HG02588 (cell line): Measurements from ENCODE around the gene RHBDD1.

Source experiments
- ATAC-seq: cut with Tn5 transposase; IDR thresholded peaks from one replicate; pipeline ENCODE4 v1.9.1; 2021; ENCODE audit warnings: mild to moderate bottlenecking, moderate library complexity; ENCODE audit not compliant: unreplicated experiment

Gene RHBDD1

DNA sequence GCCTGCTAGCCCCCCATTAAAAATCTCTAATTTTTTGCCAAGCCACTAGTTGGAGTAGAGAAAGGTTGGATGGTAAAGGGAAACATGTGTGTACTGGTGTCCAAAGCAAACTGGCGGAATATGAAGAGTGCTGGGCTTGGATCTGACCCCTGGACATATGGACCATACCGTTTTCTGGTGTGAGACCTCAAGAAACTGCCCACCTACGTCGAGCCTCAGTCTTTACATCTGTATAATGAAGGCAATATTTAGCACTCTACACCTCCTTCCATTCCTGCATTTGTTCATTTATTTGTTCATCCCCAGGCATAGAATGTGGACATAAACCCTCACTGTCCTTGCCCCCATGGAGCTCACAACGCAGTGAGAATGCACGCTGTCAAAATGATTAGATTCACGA, 142.4 kb downstream of the RHBDD1 start:
- no peak for ATAC-seq

DNA sequence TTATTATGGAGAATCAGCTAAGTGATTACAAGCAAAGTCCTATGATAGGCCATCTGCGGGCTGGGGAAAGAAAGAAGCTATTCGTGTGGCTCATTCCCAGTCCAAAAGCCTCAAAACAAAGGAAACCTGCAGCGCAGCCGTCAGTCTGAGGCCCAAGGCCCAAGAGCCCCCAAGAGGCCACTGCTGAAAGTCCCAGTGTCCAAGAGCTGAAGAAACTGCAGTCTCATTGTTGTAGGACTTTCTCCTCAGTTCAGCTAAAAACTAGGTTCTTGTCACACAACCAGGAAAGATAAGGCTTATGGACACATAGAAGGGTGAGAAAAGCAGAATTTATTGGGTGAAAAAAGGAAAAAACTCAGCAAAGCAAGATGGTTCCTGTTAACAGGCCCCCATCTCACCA, 143.2 kb downstream of the RHBDD1 start:
- ATAC-seq = no peak

DNA sequence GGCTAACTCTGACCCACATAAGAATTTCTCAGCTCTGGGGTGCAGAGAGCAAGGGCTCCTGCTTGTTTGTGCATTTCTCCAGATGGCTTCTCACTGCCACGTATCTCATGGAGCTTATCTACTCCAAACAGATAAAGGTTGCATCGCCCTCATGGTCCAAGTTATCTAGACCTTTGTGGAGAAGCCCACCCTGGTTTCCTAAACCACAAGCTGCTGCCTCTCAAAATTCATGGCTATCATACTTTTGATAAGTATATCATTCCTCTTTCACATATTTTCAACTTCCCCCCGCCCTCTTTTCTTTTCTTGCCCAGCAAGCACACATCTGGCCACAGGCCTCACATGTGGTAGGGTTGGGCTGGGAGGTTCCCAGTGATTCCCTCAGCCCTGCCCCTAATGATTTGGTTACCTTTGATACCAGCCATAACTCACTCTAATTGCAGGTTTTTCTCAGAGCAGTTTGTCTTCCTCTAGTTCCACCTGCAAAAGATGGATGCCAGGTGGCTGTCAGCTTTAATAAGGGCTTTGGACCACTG, 146.0 kb downstream of the RHBDD1 start:
- no peak for ATAC-seq

DNA sequence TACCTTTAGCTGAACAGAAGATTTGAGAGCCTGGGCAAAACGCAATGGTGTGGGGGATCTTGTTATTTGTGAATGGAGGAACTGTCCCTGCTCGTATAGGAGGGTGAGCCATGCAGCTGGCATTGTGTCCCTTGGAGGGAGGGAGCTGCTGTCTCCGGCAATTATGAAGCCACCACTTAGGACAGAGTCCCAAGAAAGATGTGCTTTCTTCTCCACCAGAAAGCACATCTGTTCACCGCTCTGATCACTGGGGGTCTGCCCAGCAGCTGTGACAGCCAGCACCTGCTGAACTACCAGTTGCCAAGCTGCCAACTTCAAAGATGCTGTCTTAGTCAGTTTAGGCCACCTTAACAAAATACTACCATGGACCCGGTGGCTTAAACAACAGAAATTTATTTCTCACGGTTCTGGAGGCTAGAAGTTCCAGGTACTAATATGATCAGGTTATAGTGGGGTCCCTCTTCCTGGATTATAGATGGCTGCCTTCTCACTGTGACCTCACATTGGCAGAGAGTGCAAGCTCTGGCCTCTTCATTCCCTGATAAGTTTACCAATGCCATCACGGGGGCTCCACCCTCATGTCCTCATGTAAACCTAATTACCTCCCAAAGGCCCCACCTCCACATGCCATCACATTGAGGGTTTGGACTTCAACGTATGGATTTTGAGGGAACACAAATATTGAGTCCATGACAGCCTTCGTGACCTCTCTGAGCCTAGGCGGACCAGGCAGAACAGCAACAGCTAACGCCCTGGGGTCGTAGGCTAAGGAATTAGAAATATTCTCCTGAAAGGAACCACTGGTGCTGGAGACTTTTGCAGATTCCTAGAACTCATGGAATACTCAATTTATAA, 148.3 kb downstream of the RHBDD1 start:
- no peak for ATAC-seq

DNA sequence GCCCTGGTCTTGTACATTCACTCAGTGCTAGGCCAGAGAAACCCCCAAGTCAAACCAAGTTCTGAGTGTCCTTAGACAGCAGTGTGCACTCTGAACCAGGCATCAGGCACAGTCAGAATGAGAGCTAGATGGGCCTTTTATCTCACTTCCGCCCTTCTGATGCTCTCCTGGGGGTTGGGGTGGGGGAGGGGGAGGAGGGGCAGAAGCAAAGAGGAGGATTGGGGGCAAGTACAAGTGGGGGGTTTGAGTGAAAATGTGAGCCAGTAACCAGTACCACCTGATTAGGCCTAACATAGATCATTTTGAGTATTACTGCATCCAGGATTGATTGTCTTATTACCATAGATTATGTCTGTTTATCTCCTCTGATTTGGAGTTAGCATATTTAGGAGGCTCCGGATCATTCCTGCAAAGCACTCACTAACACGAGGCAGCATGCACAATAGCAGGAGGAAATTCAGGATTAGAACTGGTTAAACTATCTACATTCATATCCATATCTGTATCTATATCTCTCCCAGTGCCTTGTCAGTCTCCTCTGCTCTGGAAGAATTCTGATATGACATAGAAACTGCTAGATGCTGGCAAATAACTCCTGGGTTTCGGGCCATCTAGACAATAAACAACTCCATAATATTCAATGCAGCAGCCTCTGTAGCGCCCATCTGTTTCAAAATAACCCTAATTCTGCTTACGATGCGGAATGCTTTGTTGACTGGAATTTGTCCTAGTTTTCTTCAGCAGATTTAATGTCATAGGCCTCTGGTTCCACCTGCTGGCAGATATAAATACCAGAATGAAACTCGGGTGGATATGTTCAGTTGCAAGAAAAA, 149.1 kb downstream of the RHBDD1 start:
- peak; percentile 97 for ATAC-seq

DNA sequence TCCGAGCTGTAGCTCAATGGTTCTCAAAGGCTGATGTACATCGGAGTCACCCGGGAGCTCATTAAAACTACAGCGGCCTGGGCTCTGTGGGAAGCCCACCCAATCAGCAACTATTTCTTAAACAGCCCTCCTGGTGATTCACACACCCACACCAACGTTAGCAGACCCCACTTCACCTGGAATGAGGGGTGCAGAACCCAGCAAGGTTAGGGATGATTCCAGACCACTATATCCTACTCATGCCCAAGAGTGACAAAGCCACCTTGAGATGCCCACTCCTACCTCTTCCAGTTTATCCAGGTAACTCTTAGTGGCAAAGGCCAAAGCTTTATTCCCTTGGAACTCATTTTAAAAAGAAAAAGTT, 149.7 kb downstream of the RHBDD1 start:
- no peak for ATAC-seq

DNA sequence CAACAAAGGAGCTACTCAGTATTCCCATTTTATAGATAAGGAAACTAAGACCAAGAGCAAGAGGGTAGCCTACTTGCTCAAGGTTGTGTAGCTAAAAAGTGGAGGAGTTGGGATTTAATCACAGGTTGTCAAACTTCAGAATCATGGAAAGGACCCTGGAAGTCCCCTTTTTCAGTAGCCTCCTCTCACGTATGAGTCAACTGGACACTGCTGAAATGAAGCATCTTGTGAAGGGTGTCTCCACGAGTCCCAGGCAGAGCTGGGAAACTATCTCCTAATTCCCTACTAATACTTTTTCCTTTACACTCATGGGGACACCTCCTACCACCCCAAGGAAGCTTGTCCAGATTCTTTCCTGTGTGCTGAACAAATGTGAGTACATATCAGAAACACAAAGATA, 155.8 kb downstream of the RHBDD1 start:
- ATAC-seq = peak; percentile 49

DNA sequence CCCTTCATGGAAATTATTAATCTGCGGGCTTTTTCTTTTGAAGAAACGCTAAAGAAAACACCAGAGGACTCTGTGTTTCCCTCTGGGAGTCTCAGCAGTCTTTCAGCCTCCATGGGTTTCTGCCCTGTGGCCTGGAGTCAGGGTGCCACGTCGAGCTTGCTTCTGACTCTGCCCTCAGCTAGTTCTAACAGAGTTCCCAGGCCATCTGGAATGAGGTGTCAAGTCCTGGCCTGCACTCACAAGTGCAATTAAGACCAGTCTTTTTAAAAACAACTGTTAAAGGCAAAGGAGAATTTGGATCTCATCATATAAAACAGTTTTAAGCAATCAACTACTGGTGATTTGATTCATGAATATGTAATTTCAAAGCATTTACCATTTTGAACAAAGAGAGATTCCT, 157.3 kb downstream of the RHBDD1 start:
- ATAC-seq = no peak

DNA sequence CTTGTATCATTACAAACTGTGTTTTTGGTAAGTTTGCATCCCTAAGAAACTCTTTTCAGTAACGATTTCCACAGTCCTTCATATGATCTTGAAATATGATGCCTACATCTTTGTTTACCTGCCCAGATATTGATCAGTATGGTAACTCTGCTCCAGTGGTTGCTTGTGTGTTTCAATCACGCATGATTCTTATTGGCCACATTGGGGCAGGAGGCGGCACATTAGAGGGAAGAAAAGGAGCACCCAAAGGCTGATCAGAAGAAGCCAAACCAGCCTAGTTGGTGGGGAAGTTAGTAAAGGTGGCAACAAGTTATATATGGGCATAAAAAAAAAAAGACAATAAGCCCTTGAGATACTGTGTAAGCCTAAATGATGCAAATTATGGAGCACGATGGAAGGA, 158.9 kb downstream of the RHBDD1 start:
- ATAC-seq = no peak

DNA sequence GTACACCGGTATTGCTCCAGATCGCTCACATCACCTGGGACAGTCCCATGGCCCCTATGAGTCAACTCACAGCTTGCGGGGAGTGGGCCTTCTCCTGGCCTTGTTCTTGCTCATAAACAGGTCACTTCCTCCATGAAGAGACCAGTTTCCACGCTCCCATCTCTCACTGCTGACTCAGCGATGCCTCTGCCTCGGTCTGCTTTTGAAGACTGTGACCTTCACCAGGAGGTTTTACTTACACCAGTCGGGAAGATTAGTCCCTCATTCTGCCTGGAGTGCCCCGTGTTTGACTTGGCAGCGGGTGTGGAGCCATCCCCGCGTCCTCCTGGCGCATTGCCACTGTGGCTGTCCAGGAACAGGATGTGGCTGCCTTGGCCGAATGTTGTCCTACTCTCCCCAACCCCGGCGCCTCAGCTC, 159.8 kb downstream of the RHBDD1 start:
- ATAC-seq = no peak

DNA sequence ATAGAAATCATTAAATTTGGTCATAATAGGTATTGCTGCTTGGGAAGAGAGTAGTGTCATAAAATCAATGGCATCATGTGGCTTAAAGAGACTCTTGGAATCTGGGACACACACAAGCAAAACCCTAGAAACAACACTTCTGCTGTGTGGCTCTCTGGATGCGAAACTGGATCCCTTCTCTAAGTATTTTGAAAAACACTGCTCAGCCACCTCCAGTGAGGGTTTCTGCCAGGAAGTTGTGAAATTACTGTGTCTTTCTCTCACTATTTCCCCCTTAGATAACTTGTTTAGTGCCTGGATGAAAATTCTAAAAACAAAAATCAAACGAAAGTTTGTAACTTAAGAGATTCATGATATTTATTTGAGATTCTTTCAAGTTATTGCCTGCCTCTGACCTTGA, 163.8 kb downstream of the RHBDD1 start:
- ATAC-seq = no peak

DNA sequence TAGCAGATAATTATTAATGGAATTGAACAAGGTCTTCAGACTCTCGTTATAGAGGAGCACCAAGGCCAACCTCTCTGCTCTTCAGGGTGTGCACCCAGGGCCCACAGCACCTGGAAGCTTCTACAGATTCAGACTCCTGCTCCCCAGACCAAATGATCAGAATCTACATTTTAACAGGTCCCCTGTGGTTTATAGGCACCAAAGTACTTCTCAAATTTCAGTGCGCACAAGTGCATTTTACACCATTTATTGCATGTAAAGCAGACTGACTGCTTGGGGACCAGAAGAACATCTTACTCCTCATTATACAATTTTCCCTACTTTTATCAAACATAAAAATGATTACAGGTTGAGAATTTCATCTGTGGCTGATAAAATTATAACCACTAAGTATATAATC, 164.3 kb downstream of the RHBDD1 start:
- ATAC-seq = no peak

DNA sequence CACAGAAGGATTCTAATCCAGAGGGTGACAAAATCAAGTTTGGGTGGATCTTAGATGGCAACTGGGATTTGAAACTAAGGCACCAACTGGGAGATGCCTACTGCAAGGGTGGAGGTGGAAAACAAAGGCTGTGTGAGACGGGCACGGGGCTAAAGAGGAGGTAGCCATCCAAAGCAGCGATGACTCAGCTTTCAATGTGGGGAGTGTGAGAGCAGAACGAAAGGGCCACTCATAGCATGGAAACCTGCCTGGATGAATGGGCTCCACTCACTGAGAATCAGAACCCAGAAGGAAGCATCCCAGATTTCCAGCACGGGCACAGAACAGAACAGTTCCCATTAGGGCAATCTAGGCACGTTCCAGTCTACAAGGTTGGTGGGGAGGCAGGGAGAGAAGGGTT, 168.6 kb downstream of the RHBDD1 start:
- no peak for ATAC-seq

DNA sequence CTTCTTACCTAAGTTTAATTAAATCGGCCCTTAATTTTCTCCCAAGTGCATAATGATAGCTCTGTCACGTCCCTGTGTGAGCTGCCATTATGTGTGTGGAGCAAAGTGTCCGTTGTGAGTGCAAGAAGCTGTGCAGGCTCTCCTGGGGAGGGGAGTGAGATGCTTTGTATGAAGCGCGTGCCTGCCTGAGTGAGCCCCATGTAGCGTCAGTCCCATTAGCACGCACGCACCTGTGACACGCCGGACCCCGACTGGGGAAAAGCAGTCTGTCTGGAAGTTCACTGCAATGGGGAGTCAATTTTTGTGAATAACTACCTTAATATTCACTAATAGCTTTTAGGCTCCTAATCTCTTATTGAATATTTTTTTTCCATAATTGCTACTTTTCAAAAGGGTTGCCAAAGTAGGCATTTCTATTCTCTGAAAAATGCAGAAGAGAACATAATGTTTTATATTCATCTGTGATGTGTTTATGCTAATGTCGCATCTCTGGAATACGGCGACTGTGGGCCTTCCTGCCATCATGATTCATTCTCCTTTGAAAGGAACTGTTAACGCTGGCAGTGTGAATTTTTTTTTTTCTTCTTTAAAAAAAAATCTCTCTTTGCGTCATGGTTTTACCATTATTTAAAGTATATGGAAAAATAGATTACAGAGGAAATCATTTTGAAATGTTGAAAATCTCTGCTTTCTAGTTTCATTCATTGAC, 170.5 kb downstream of the RHBDD1 start:
- no peak for ATAC-seq

DNA sequence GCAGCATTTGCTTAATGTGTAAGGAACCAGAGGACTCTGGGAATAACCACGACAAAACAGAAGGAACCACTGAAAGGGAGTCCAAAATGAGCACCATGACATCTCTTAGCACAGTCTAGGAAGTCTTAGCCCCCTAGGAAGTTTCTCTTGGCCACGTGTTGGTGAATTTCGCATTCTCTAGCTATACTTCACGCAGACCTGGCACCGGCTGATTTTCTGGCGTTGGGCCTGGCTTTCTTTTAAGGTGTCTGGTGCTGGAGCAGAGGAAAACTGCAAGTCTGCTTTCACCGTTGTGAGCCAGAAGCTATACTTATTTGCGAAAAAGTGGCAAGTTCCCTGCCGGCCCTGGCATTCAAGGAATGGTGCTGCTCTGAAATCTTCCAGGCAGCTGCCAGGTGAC, 171.3 kb downstream of the RHBDD1 start:
- no peak for ATAC-seq

DNA sequence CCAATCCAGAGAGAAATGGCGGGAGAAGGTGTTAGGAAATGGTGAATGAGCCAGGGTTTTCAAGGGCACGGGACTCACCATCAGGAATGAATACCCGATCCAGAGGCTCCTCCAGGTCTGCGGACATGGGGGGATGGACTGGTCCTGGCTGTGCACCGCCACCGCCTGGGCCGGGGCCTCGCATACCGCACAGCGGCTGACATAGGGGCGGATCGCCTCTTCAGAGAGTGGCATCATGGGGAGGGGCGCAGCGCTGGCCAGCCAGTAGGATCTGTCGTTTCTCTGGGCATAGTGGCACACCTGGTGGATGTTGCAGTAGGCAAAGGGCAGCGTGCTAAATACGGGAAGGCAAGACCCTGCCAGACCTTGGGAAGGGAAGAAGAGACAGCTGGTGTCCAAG, 172.1 kb downstream of the RHBDD1 start:
- ATAC-seq = no peak

DNA sequence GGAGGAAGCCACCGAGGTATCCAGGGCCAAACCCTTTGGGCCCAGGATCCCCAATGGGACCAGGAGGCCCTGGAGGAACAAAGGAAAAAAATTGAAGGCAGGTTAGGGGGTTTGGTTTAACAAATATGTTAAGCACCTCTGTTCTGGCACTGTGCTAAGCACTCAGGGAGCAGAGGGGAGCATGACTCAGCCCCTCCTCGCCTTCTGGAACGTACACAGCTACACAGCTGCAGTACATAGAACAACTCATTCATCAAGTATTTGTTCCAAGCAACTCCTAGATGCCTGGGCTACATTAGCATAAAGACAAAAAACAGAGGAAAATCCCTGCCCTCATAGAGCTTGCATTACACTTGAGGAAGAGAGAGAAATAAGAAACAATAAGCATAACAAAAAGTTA, 174.6 kb downstream of the RHBDD1 start:
- ATAC-seq = no peak

DNA sequence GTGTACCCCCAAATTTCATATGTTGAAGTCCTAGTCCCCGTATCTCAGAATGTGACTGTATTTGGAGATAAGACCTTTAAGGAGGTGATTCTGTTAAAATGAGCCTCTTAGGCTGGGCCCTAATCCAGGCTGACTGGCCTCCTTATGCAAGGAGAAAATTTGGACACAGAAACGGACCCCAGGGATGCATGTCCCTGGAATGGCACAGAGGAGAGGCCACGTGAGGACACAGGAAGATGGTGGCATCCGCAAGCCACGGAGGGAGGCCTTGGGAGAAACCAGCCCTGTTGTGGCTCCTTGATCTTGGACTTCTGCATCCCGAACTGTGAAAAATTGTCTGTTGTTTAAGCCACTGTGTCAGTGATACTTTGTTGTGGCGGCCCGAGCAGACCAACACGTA, 177.5 kb downstream of the RHBDD1 start:
- no peak for ATAC-seq

DNA sequence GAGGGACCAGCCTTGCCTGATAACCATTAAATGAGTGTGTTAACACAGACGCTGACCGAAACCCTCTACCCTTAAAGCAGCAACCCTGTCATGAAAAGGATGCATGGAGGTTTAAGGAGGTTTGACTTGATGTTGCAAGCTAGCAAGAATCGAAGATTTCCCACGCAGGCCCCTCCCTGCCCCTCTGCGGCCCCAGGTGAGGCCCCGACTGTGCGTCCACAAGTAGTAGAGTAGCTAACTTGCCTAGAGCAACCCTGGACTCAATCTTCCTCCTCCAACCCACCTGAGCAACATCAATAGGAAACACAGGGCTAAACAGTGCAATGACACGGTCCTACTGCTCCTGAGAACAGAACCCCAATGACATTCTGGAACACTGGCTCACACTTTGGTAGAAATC, 178.0 kb downstream of the RHBDD1 start:
- ATAC-seq = no peak

DNA sequence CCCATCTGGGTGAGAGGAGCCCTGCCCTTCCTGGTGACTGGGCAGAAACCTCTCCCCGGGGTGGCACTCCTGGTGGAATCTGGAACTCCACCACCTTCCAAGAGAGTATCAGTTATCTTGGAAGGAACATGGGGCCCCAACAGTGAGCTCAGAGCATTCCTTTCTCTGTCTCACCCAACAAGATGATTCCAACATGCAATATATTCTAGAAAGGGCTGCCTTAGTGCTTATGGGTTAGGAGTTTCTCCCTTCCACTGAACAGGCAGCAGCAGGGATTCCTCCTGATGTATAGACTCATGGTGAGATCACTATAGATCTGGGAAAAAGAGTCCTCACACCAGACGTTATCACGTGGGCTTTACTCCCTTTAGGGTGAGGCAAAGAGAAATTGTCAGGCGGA, 181.0 kb downstream of the RHBDD1 start:
- no peak for ATAC-seq

DNA sequence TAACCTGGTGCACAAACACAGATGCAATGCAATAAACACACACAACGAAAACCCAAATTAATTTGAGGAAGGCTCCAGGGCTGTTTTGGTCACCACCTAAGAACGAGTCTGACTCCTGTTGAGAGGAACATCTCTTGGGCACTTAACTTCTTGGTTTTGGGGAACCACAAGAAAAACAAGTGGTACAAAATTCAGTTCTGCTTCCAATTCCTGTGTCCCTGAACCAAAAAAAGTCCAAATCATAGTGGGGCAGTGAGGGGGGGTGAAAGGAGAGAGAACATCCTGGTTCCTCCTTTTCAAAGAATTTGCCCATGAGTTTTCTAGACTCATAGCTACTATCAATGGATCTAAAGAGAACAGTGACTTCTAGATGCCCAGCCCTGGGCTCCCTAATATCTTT, 184.6 kb downstream of the RHBDD1 start:
- no peak for ATAC-seq
